ENCODE results near the gene KLF2.

- TF ChIP-seq ATF2 (IDR thresholded peaks at IDR 0.05; ENCODE audit: low read length) (no peak), ZNF24 (IDR thresholded peaks at IDR 0.05) (no peak), POLR2A (IDR thresholded peaks at IDR 0.05; ENCODE audit: low read depth, low read length) (no peak), CTCF (IDR thresholded peaks at IDR 0.05 in 2 of 3, conservative IDR thresholded peaks at IDR 0.05 in 1 of 3; ENCODE audit: control insufficient read depth in 2 of 3, extremely low read depth in 1 of 3, insufficient read depth in 1 of 3, low read depth in 3 of 3, low read length in 3 of 3) (no peak), ZNF622 (IDR thresholded peaks at IDR 0.05) (no peak), SRF (IDR thresholded peaks at IDR 0.05; ENCODE audit: low read depth in 2 of 2, low read length in 2 of 2) (no peak), MAX (IDR thresholded peaks at IDR 0.05; ENCODE audit: low read depth, low read length) (no peak), POLR2AphosphoS5 (IDR thresholded peaks at IDR 0.05; ENCODE audit: low read length) (no peak), RAD51 (IDR thresholded peaks at IDR 0.05) (no peak), BCLAF1 (IDR thresholded peaks at IDR 0.05) (no peak)
Observed at GRCh38 chr19:16298334-16298733, 26.3 kb upstream of the KLF2 start.
